ENCODE measurements around the gene KRT13. TPM values are rescaled to one million over a fixed set of nuclear protein-coding genes. Genes with fewer than 3 reads are reported as not detected.

Gene KRT13
- total and polyA plus RNA-seq, 2 experiments from 2014 or later: 8.1 to 24.8 TPM

DNA sequence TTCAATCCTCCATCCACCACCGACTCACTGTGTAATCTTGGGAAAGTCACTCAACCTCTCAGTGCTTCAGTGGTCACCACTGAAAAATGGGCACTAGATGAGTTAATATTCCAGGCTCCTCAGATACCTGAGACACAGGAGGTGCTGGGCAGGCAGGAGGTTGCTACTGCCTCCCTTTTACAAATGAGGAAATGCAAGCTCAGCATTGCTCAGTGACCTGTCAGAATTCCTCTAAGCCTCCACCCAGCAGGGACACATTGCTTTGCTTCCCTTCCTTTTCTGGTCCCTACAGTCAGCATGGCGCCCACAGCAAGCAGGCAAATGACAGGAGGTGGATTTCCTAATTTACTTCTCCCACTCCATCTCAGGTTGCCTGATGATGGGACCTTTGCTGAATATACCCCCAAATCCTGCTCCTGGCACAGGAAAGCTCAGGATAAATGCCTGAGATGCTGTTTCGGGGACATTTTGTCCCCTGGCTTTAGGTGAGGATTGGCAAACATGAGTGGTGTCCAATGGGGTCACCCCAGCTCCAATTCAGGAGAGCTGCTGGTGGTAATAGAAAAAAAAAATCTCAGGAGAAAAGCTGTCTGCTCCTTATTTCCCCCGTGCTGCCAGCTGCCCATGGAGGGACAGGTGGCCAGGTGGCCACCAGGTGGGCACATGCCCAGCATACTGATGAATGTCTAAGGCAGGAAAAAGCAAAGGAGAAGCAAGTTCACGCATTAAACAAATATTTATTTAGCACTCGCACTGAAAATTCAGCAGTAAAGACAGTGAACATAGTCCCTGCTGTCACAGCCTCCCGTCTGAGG lies 5.0 kb upstream of the KRT13 start:
- Histone ChIP-seq H3K4me3 (no peak overlapping the region), H3K4me2 (peak overlapping the region; percentile 15), H3K27me3 (no peaks in the 10 kb centered on the region), H3K4me1 (ENCODE audit: insufficient read depth) (peaks cover 32% of the 10 kb centered on the region), H3K79me2 (no peaks in the 10 kb centered on the region), H3K9me2 (replicated peaks; ENCODE audit: insufficient read depth) (no peaks in the 10 kb centered on the region), H4K20me1 (ENCODE audit: insufficient read depth, poor library complexity, severe bottlenecking) (no peaks in the 10 kb centered on the region), H3K9me3 (ENCODE audit: low read depth) (no peaks in the 10 kb centered on the region), H3K36me3 (replicated peaks; ENCODE audit: insufficient read depth, low read depth) (no peaks in the 10 kb centered on the region), H3K27ac (peak overlapping the region; percentile 13), H2AFZ (no peak overlapping the region)
- peak; percentile 48 for DNase-seq (ENCODE audit: low spot score)
- no peak for TF ChIP-seq EZH2phosphoT487 (IDR thresholded peaks at IDR 0.05; ENCODE audit: low read depth, severe bottlenecking, unreplicated experiment)
- TF ChIP-seq, protein P1, sequence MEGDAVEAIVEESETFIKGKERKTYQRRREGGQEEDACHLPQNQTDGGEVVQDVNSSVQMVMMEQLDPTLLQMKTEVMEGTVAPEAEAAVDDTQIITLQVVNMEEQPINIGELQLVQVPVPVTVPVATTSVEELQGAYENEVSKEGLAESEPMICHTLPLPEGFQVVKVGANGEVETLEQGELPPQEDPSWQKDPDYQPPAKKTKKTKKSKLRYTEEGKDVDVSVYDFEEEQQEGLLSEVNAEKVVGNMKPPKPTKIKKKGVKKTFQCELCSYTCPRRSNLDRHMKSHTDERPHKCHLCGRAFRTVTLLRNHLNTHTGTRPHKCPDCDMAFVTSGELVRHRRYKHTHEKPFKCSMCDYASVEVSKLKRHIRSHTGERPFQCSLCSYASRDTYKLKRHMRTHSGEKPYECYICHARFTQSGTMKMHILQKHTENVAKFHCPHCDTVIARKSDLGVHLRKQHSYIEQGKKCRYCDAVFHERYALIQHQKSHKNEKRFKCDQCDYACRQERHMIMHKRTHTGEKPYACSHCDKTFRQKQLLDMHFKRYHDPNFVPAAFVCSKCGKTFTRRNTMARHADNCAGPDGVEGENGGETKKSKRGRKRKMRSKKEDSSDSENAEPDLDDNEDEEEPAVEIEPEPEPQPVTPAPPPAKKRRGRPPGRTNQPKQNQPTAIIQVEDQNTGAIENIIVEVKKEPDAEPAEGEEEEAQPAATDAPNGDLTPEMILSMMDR (IDR thresholded peaks at IDR 0.05; ENCODE audit: poor library complexity): no peak
- TF ChIP-seq EZH2 (IDR thresholded peaks at IDR 0.05; ENCODE audit: borderline replicate concordance): no peak
- 72% methylated on average over 7 of the region's 7 CpGs for WGBS (ENCODE audit: low lambda C conversion rate, missing lambda C conversion rate)

DNA sequence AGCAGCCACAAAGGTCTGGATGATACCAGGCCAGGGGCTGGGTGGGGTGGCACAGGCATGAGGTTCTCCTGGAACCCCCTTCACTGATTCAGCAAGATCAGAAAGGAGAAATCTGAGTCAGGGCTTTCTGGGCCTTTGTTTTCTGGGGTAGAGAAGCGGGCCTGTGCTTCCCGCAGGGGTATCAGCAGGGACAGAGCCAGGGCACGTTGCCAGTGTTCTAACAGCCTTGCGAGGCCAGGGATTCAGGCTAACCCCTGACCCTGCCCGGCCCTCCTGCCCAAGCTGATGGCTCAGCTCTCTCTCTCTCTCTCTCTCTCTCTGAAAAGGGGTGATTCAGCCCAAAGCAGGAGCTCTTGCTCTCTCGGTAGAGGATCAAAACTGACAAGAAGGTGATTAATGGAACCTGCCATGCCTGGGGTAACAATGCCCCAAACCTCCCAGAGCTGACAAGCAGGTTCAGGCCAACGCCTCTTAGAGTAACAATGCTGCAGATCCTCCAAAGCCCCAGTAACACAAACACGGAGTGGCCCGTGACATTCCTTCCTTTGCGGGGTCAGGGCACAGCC lies 2.0 kb upstream of the KRT13 start:
- peaks cover 32% of the 10 kb centered on the region for H3K4me1 ChIP-seq (ENCODE audit: insufficient read depth)
- H4K20me1 ChIP-seq (ENCODE audit: insufficient read depth, poor library complexity, severe bottlenecking): no peaks in the 10 kb centered on the region
- no peaks in the 10 kb centered on the region for H3K9me3 ChIP-seq (ENCODE audit: low read depth)
- no peak overlapping the region for H3K4me2 ChIP-seq
- no peaks in the 10 kb centered on the region for H3K36me3 ChIP-seq (replicated peaks; ENCODE audit: insufficient read depth, low read depth)
- TF ChIP-seq EZH2 (IDR thresholded peaks at IDR 0.05; ENCODE audit: borderline replicate concordance) (no peak), EZH2phosphoT487 (IDR thresholded peaks at IDR 0.05; ENCODE audit: low read depth, severe bottlenecking, unreplicated experiment) (no peak)
- TF ChIP-seq, protein P1 (IDR thresholded peaks at IDR 0.05; ENCODE audit: poor library complexity): no peak
- no peak overlapping the region for H3K4me3 ChIP-seq
- no peaks in the 10 kb centered on the region for H3K27me3 ChIP-seq
- no peak for DNase-seq (ENCODE audit: low spot score)
- WGBS (ENCODE audit: low lambda C conversion rate, missing lambda C conversion rate): 69% methylated on average over 9 of the region's 10 CpGs
- no peaks in the 10 kb centered on the region for H3K79me2 ChIP-seq
- peak overlapping the region; percentile 70 for H3K27ac ChIP-seq
- H3K9me2 ChIP-seq (replicated peaks; ENCODE audit: insufficient read depth): no peaks in the 10 kb centered on the region
- no peak overlapping the region for H2AFZ ChIP-seq

DNA sequence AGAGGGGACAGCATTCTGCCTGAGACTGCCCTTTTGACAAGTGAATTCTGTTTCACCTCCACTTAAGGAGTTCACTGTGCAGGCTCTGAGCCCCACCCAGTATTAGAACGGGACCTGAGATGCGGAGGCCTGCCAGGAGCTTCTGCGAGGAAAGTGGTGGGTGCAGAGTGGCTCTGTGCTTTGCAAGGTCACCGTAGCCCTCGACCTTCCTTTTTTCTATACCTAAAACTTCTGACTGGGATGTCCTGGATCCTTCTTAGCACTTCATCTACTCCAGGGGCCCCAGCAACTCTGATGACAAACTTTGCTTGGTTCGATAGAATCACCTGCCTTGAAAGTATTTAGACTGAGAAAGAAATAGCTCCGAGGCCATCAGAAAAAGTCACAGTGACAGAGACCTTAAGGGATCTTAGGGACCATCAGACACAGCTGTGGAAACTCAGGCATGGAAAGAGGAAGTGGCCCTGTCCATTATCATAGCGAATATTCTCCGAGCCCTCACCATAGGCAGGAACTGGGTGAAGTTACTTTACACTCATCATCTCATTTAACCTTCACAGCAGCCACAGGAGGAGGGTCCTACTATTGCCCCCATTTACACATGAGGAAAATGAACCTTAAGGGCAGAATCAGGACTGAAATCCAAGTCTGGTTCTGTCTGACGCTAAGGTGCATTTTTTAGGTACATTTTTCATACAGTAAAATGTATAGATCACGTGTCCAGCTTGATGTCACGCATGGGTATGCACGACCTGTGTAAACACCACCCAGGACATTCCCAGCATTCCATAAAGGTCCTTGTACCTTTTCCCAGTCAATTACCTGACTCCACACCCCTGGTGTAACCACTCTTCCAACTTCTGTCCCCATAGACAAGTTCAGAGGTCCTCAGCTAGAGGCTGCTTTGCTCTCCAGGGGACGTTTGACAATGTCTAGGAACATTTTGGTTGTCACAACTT lies 676 bp upstream of the KRT13 start:
- Histone ChIP-seq H3K79me2 (no peaks in the 10 kb centered on the region), H4K20me1 (ENCODE audit: insufficient read depth, poor library complexity, severe bottlenecking) (no peaks in the 10 kb centered on the region), H3K4me3 (no peak overlapping the region), H3K9me2 (replicated peaks; ENCODE audit: insufficient read depth) (no peaks in the 10 kb centered on the region), H3K9me3 (ENCODE audit: low read depth) (no peaks in the 10 kb centered on the region), H3K36me3 (replicated peaks; ENCODE audit: insufficient read depth, low read depth) (no peaks in the 10 kb centered on the region), H3K4me1 (ENCODE audit: insufficient read depth) (peaks cover 26% of the 10 kb centered on the region), H3K27me3 (no peaks in the 10 kb centered on the region), H3K27ac (peak overlapping the region; percentile 70), H2AFZ (no peak overlapping the region), H3K4me2 (no peak overlapping the region)
- TF ChIP-seq EZH2 (IDR thresholded peaks at IDR 0.05; ENCODE audit: borderline replicate concordance): no peak
- TF ChIP-seq, protein P1 (IDR thresholded peaks at IDR 0.05; ENCODE audit: poor library complexity): no peak
- TF ChIP-seq EZH2phosphoT487 (IDR thresholded peaks at IDR 0.05; ENCODE audit: low read depth, severe bottlenecking, unreplicated experiment): no peak
- peak; percentile 34 for DNase-seq (ENCODE audit: low spot score)
- WGBS (ENCODE audit: low lambda C conversion rate, missing lambda C conversion rate): 71% methylated on average over 14 of the region's 14 CpGs

All from hepatocyte (in vitro differentiated cells).